ENCODE data around the gene RAD50. TPM values are rescaled to one million over a fixed set of nuclear protein-coding genes. Genes with fewer than 3 reads are reported as not detected.
"Not testable (repeated sequence)": the region's sequence is repeated elsewhere in the genome, so short reads cannot be mapped to it uniquely, and the experiment has no call there.

RAD50 gene
- total and polyA plus RNA-seq, 2 of the 4 experiments (the other 2 are of a cell fraction): 5.2 to 6.2 TPM

DNA sequence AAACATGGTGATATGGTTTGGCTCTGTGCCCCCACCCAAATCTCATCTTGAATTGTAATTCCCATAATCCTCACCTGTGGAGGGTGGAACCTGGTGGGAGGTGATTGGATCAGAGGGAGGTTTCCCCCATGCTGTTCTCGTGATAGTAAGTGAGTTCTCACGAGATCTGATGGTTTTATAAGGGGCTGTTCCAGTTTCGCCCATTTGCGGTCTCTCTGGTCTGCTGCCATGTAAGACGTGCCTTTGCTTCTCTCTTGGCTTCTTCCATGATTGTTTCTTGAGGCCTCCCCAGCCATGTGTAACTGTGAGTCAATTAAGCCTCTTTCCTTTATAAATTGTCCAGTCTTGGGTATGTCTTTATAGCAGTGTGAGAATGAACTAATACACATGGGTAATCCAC, 31.9 kb upstream of the RAD50 start:
- in situ Hi-C loops (cut with MboI; ENCODE audit: low sequenced_read_pairs) (loop anchor here (10.0 kb wide), 1 partner anchor 190 kb away; no protein-coding TSS in a partner anchor), intact Hi-C loops (cut with micrococcal nuclease) (loop anchor here (5.0 to 10.0 kb wide), 2 partner anchors 180 to 297 kb away; no protein-coding TSS in a partner anchor)
- H3K9ac ChIP-seq (ENCODE audit: low read depth, low read length); H3K9me3 ChIP-seq (ENCODE audit: control insufficient read depth, insufficient read depth, low read length); H4K20me1 ChIP-seq (ENCODE audit: insufficient read depth, low read length); H3K4me3 ChIP-seq (ENCODE audit: insufficient read depth, low read depth, low read length); H3K23ac ChIP-seq (ENCODE audit: low read depth, low read length); H3K56ac ChIP-seq (ENCODE audit: extremely low read depth, insufficient read depth, low read length); BruUV-seq (replicated peaks); CTCF ChIA-PET; dilution Hi-C loops (cut with HindIII; ENCODE audit: low sequenced_read_pairs, unreplicated experiment); H3K4me2 ChIP-seq (ENCODE audit: low read depth, low read length); H3K79me1 ChIP-seq (ENCODE audit: low read depth in 1 of 2, low read length in 2 of 2); H3K14ac ChIP-seq (replicated peaks; ENCODE audit: low read depth, low read length); H2BK15ac ChIP-seq (ENCODE audit: low read depth, low read length); H2BK20ac ChIP-seq (ENCODE audit: low read depth, low read length); H3K9me1 ChIP-seq (ENCODE audit: insufficient read depth, low read length); H2AFZ ChIP-seq (replicated peaks; ENCODE audit: low read length, poor library complexity); H3K4me1 ChIP-seq (ENCODE audit: control insufficient read depth, insufficient read depth, low read length); POLR2A ChIA-PET (ENCODE audit: unreplicated experiment); H2AK9ac ChIP-seq (replicated peaks; ENCODE audit: low read depth, low read length, poor library complexity); H2BK5ac ChIP-seq (ENCODE audit: low read depth, low read length, poor library complexity, severe bottlenecking); H4K5ac ChIP-seq (ENCODE audit: low read depth, low read length); ATAC-seq (ENCODE audit: low read depth); H4K91ac ChIP-seq (ENCODE audit: insufficient read depth, low read depth, low read length); H3K18ac ChIP-seq (ENCODE audit: low read depth, low read length); H2BK120ac ChIP-seq (ENCODE audit: low read depth, low read length); DNase-seq; H2AK5ac ChIP-seq (ENCODE audit: low read depth, low read length); H4K8ac ChIP-seq (ENCODE audit: low read depth in 2 of 2, low read length in 2 of 2); H3K4ac ChIP-seq (ENCODE audit: low read depth, low read length); H3K27ac ChIP-seq (ENCODE audit: insufficient read depth, low read length); H3K36me3 ChIP-seq (ENCODE audit: control insufficient read depth, insufficient read depth, low read length): not testable (repeated sequence)
- no CpG with 5 or more reads among the region's 5 CpGs for WGBS, 2 experiments (ENCODE audit: extremely low coverage in 2 of 2, insufficient read length in 1 of 2)
- H3K27me3 ChIP-seq (ENCODE audit: control insufficient read depth, insufficient read depth, low read length): peaks cover 13% of the 10 kb centered on the region

All from IMR-90 (cell line).